DMS53 (cell line): ENCODE data around the gene MANBA.
"Not testable (repeated sequence)": the region's sequence is repeated elsewhere in the genome, so short reads cannot be mapped to it uniquely, and the experiment has no call there.

Experiments used
- DNase-seq: peaks from one replicate; lab custom pipeline; 2025; lab: John Stamatoyannopoulos, UW

Gene MANBA

GRCh38 chr4:102722740-102723139 is 38.0 kb downstream of the MANBA start:
- DNase-seq, result no peak

- not testable (repeated sequence) for DNase-seq
Observed at GRCh38 chr4:102718833-102719575, 41.8 kb downstream of the MANBA start.

GRCh38 chr4:102717448-102718092 is 43.2 kb downstream of the MANBA start:
- peak; percentile 81 for DNase-seq

DNA sequence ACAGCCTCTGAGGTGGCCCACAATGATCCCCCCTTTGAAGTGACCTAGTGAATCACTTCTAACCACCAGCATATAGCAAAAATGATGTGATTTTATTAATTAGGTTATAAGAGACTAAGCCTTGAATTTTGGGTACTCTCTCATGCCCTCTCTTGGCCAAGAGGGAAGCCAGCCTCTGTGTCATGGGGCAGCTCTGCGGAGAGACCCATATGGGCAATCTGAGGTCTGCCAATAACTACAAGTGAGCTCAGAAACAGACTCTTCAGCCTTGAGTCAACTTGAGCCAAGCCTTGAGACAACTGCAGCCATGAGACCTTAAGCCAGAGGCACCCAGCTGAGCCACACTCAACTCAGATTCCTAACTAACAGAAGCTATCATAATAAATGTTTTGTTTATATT is 45.7 kb downstream of the MANBA start:
- no peak for DNase-seq

GRCh38 chr4:102713774-102714173 is 47.0 kb downstream of the MANBA start:
- not testable (repeated sequence) for DNase-seq

GRCh38 chr4:102713096-102713495 is 47.7 kb downstream of the MANBA start:
- DNase-seq, result no peak

- DNase-seq, result no peak
Observed at GRCh38 chr4:102710986-102711385, 49.8 kb downstream of the MANBA start.

DNA sequence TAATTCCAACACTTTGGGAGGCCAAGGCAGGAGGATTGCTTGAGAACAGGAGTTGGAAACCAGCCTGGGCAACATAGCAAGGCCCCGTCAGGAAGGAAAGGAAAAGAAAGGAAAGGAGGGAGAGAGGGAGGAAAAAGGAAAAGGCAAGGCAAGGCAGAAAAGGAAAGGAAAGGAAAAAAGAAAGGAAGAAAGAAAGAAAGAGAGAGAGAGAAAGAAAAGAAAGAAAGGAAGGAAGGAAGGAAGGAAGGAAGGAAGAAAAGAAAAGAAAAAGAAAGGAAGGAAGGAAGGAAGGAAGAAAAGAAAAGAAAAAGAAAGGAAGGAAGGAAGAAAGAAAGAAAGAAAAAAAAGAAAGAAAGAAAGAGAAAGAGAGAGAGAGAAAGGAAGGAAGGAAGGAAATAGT is 51.7 kb downstream of the MANBA start:
- DNase-seq, result not testable (repeated sequence)

- no peak for DNase-seq
Observed at GRCh38 chr4:102707150-102707549, 53.6 kb downstream of the MANBA start.

DNA sequence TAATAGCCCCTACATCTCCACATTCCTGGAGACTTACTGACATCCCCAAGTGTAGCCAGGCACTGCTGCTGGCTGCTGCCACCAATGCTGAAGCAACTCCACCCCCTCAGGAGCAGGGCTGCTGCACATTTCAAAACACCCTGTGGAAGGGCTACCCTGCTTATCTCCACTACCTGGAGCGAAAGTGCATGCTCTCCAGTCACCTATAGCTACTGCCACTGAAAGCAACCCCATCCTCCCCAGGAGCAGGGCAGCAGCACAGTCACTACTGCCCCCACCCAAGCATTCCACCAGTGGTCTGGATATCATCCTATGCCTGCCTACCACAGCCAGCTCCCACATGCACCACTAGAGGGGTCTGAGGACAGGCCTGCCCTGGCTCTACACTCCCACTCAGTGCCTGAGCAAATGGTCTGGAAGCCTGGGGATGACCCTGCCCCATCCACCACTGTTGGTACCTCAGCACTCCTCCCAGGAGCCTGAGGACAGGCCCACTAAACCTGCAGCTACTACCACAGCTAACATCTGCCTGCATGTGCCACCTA is 55.3 kb downstream of the MANBA start:
- no peak for DNase-seq

- DNase-seq, result no peak
Observed at GRCh38 chr4:102696758-102697157, 64.0 kb downstream of the MANBA start.

DNA sequence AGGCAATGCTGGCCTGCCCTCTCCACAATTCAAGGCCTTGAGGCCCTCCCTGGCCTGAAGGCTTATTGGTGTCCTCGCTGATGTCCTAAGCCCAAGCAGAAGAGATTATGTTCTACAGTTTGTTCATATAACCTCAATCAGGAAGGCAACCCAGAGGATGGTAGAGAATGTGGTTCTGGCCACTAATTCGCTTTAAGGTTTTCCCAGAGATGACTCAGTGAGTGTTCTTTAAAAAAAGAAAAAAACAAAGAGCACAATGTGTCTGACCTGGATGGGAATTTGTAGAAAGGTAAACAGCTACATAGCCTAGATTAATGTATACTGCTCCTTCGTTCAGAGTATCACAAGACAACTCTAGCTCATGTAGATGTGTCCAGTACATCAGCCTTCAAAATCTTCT is 66.0 kb downstream of the MANBA start:
- DNase-seq, result no peak

- no peak for DNase-seq
Observed at GRCh38 chr4:102693861-102694260, 66.9 kb downstream of the MANBA start.

- DNase-seq, result no peak
Observed at GRCh38 chr4:102693262-102693850, 67.4 kb downstream of the MANBA start.

GRCh38 chr4:102692474-102692873 is 68.3 kb downstream of the MANBA start:
- DNase-seq, result no peak

- peak; percentile 17 for DNase-seq
Observed at GRCh38 chr4:102687982-102688433, 72.8 kb downstream of the MANBA start.

- DNase-seq, result peak; percentile 45
Observed at GRCh38 chr4:102687373-102687981, 73.3 kb downstream of the MANBA start.

DNA sequence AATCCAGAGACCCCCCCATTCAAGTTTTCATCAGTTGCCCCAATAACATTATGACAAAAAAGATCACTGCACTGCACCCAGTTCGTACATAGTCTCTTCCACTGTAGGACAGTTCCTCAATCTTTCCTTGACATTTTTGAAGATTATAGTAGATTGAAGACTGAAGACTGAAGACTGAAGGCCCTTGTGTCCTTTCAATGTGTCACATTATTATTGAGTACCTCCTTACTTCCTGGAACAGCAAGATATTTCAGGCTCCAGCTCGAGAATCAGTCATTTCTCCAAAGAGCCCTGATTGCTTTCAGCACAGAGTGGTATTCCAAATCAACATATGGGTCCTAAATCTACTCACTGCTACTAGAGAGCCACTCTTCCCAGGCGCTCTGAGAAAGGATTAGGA is 75.0 kb downstream of the MANBA start:
- no peak for DNase-seq

DNA sequence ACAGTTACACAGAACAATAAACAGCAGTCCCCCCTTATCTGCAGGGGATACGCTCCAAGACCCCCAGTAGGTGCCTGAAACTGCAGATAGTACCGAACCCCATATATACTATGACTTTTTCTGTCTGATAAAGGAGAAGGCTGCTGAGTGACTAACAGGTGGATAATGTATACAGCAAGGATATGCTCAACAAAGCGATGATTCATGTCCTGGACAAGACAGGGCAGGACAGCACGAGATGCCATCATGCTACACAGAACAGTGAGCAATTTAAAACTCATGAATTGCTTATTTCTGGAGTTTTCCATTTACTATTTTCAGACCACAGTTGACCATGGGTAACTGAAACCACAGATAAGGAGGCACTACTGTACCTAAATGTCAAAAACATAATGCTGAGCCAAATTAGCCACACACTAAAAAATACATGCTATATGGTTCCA is 76.1 kb downstream of the MANBA start:
- DNase-seq, result peak; percentile 19

DNA sequence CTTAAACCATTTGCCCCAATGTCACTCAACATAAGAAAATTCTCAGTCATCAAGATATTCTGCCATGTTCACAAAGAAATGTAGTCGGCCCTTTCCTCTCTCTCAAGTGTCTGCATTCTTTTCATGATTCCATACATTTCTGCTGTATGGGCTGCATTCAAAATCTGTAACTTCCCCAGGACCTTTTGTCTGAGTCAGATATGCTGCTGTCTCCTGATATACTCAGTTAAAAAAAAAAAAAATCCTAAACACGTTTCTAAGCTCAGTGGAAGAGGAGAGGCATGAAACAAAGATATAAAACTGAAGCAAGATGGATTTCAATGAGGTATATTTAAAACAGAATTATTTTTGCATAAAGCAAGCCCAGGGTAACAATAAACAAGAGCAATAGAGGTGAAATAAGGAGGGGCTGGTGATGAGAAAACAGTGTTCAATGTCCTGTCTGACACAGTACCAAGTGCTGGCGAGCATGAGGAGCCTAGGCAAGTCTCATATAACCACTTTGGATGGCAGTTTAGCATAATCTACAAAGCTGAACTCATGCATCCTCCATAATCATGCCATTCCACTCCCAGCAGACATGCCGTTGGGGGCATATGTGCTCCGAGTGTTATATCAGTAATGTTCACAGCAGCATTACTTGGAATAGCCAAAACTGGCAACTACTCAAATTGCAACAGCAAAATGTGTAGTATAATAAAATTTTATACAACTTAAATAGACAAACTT is 76.7 kb downstream of the MANBA start:
- DNase-seq, result no peak

DNA sequence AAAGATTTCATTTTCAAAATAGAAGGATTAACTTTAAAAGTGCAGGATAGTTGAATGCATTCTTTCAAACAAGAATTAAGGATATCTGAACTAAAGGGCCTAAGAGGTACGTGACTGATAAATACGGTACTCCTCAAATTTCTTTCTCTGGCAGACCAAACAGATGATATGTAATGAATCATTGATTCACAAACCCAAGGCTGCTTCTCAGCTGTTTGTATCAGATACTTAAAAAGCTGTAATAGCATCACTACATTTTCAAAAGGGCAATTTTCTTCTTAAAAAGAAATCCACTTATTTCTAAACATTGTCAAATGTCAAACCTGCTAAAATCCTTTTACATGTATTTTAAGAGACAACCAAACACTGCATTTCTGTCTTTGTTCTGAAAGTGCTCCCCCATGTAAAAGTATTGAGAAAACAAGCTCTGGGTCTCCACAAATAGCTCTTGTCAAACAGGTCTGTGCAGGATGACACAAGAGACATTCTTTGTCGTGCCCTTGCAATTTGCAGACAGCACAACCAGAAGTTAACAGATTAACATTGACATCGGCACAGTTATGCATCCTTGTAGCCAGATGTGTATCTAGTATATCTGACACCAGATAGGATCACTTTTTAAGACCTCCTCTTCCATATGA is 82.0 kb downstream of the MANBA start:
- peak; percentile 26 for DNase-seq
